Fibroblast of mammary gland (primary cell): Measurements from ENCODE around the gene CCDC178.

Source experiments
- DNase-seq: peaks from one replicate; pipeline ENCODE4 v3.0.0-alpha.2; 2010; ENCODE audit warnings: low read depth
- H3K4me3 ChIP-seq: 2 replicates; pipeline ENCODE4 v1.5.1; 2011; ENCODE audit warnings: low read depth, mild to moderate bottlenecking, low read length, moderate library complexity; ENCODE audit not compliant: control insufficient read depth
- TF ChIP-seq, protein P1 (sequence below): conservative IDR thresholded peaks from 2 replicates; pipeline ENCODE4 v1.5.1; 2011; ENCODE audit warnings: low read depth, low read length, inconsistent platforms; ENCODE audit not compliant: control insufficient read depth, insufficient read depth

Gene CCDC178

DNA sequence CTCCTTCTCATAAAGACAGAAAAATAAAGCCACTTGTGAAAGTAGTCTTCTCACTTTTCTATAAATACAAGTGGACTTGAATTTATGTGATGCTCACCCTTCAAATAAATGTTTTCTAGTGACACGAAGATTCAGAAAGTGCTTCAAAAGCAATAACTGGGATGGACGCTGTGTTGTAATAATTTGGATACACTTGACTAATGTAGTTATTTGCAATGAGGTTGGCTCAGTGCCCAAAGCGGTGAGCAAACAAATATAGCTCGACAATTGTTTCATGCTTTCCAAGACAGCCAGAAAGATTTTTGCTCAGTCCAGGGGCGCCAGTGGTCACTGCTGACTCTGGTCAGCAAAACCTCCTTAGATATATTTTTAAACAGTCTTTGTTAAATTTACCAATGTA, 389.1 kb downstream of the CCDC178 start:
- DNase-seq = peak; percentile 9
- H3K4me3 ChIP-seq = no peak overlapping the region
- TF ChIP-seq, protein P1, sequence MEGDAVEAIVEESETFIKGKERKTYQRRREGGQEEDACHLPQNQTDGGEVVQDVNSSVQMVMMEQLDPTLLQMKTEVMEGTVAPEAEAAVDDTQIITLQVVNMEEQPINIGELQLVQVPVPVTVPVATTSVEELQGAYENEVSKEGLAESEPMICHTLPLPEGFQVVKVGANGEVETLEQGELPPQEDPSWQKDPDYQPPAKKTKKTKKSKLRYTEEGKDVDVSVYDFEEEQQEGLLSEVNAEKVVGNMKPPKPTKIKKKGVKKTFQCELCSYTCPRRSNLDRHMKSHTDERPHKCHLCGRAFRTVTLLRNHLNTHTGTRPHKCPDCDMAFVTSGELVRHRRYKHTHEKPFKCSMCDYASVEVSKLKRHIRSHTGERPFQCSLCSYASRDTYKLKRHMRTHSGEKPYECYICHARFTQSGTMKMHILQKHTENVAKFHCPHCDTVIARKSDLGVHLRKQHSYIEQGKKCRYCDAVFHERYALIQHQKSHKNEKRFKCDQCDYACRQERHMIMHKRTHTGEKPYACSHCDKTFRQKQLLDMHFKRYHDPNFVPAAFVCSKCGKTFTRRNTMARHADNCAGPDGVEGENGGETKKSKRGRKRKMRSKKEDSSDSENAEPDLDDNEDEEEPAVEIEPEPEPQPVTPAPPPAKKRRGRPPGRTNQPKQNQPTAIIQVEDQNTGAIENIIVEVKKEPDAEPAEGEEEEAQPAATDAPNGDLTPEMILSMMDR = no peak

DNA sequence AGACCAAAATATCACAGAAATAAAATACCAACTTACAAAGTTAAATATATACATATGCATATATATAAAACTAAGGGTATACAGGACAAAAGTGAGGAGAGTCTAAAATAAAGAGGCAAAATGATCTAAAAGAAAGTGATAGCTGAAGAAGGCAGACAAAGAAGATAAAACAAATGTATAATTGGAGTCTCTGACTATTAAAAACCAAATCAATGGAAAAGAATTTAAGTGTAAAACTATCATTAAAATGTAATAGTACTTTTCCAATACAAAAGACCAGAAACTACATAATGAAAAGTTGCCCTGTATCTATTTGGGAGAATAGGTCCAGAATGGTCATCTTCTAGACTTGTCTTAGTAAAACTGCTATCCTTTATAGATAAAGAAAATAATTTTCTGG, 400.3 kb downstream of the CCDC178 start:
- TF ChIP-seq, protein P1 = no peak

DNA sequence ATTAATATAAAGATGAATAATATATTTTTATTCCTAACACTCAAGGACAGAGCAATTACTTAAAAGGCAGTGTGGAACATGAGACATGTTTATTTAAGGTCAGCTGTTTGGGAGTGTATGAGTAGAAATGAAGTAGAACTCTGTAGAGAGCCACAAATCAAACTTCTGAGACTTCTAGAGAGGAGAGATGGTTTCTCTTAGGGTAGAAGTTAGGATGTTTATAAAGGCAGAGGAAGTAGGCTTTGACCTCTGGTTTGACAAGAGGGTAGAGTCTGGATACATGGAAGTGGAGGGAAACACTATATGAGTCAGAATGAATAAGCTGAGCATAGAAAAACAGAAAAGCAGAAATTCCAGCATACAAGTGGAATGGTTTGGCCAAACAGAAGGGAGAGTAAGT, 405.6 kb downstream of the CCDC178 start:
- TF ChIP-seq, protein P1 = no peak
- no peak overlapping the region for H3K4me3 ChIP-seq
- DNase-seq = peak; percentile 37

More for the DNA sequence above, 400.3 kb downstream of the CCDC178 start:
- H3K4me3 ChIP-seq = no peak overlapping the region
- no peak for DNase-seq

DNA sequence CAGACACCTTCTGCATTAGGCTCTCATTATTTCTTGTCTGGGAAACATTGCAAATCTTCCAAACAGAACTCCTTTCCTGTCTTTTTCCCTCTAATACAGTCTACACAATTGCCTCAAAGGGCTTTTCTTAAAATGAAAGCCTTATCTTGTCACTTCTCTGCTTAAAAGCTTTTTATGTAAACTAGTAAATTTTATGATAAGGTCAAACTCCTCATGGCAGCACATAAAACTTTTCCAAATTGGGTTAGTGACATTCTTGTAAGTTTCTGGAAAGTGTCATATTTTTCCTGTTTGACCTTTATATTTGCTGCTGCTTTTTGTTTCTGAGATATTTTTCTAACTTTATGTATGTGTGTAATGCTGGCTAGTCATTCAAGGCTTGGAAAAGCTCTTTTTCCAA, 406.3 kb downstream of the CCDC178 start:
- TF ChIP-seq, protein P1 = no peak
- H3K4me3 ChIP-seq = no peak overlapping the region
- no peak for DNase-seq

DNA sequence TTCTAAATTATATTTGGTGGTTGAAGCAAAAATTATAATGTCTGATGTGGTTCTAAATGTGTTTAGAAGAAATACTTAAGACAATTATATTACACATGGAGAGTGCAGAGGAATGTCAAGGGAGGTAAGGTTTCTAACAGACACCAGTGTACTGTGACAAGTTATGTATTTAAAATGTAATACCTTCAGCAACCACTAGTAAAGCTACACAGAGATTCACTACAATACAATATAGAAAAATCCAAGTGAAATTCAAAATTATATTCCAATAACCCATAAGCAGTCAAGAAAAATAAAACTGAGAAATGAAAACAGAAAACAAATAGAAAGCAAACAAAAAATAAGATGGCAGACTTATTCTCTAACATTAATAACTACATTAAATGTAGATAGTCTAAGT, 418.2 kb downstream of the CCDC178 start:
- no peak for DNase-seq
- no peak overlapping the region for H3K4me3 ChIP-seq
- TF ChIP-seq, protein P1 = peak; percentile 1

DNA sequence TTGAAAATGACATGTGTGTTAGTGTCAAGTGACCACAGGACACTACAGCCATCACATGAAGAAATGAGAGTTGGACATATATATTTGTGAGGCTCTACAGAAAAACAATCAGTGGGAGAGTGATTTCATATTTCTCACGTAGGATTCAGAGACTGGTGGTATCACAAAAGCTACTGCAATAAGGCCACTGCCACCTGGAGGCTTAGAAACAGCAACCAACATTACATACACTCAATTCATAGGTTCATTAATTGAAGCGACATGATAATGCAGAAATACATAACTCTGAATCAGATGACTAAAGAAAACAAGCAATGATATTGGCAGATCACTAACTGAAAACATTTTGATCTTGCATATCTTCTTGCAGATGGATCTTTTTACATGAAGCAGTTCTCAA, 419.6 kb downstream of the CCDC178 start:
- H3K4me3 ChIP-seq = no peak overlapping the region
- peak; percentile 1 for DNase-seq
- TF ChIP-seq, protein P1 = no peak
